Neural cell (in vitro differentiated cells): ENCODE results near the gene DDX19B. TPM values are rescaled to one million over a fixed set of nuclear protein-coding genes. Genes with fewer than 3 reads are reported as not detected.

ENCODE experiments used
- H2AFZ ChIP-seq: fragments of 200-600, 300-800 bp; sonication (generic), shearing (Covaris generic); 2 replicates; pipeline ENCODE4 v1.6.0; 2014; ENCODE audit warnings: low read depth, mild to moderate bottlenecking, antibody characterized with exemption, low read length, moderate library complexity
- H3F3A ChIP-seq: fragments of 200-600 bp; shearing (Covaris generic); 2 replicates; pipeline ENCODE4 v1.6.1; 2016; ENCODE audit warnings: mild to moderate bottlenecking, moderate library complexity, mixed read lengths, antibody characterized with exemption, low read length; ENCODE audit not compliant: insufficient read depth, poor library complexity, severe bottlenecking
- H3K27ac ChIP-seq: fragments of 200-600, 300-800 bp; sonication (generic), shearing (Covaris generic); 2 replicates; pipeline ENCODE4 v1.5.1; 2014; ENCODE audit warnings: mild to moderate bottlenecking, low read length, moderate library complexity
- H3K27me3 ChIP-seq: fragments of 300-800, 200-600 bp; sonication (generic), shearing (Covaris generic); 2 replicates; pipeline ENCODE4 v1.6.0; 2014; ENCODE audit warnings: mild to moderate bottlenecking, low read depth, low read length, moderate library complexity; ENCODE audit not compliant: insufficient read depth
- H3K36me3 ChIP-seq: fragments of 300-800, 200-600 bp; sonication (generic), shearing (Covaris generic); 2 replicates; pipeline ENCODE4 v1.5.1; 2014; ENCODE audit warnings: mild to moderate bottlenecking, antibody characterized with exemption, low read length, moderate library complexity; ENCODE audit not compliant: insufficient read depth
- H3K4me2 ChIP-seq: fragments of 300-800, 200-600 bp; sonication (generic), shearing (Covaris generic); 2 replicates; pipeline ENCODE4 v1.6.0; 2014; ENCODE audit warnings: mild to moderate bottlenecking, low read length
- H3K4me3 ChIP-seq: fragments of 300-800, 200-600 bp; sonication (generic), shearing (Covaris generic); 2 replicates; pipeline ENCODE4 v1.5.1; 2014; ENCODE audit warnings: mild to moderate bottlenecking, low read length, moderate library complexity
- H3K79me2 ChIP-seq: fragments of 200-600 bp; shearing (Covaris generic); replicated peaks from 2 replicates; pipeline ENCODE4 v1.6.0; 2014; ENCODE audit warnings: mild to moderate bottlenecking, low read length, moderate library complexity; ENCODE audit not compliant: insufficient read depth
- H3K9ac ChIP-seq: fragments of 300-800, 200-600 bp; sonication (generic), shearing (Covaris generic); 2 replicates; pipeline ENCODE4 v1.6.1; 2016; ENCODE audit warnings: mild to moderate bottlenecking, low read length, mixed read lengths
- H3K9me2 ChIP-seq: fragments of 200-600 bp; shearing (Covaris generic); 2 replicates; pipeline ENCODE4 v1.6.1; 2016; ENCODE audit warnings: mild to moderate bottlenecking, low read length, mixed read lengths; ENCODE audit not compliant: insufficient read depth
- H3K9me3 ChIP-seq: fragments of 200-600, 300-800 bp; sonication (generic), shearing (Covaris generic); 2 replicates; pipeline ENCODE4 v1.6.1; 2016; ENCODE audit warnings: mild to moderate bottlenecking, mixed run types, low read length, moderate library complexity, mixed read lengths
- H4K20me1 ChIP-seq: fragments of 200-600 bp; shearing (Covaris generic); 2 replicates; pipeline ENCODE4 v1.6.1; 2016; ENCODE audit warnings: mild to moderate bottlenecking, mixed run types; ENCODE audit not compliant: insufficient read depth
- EP300 ChIP-seq: fragments of 450-650 bp; conservative IDR thresholded peaks from 2 replicates; pipeline ENCODE4 v1.6.1; 2014; ENCODE audit warnings: antibody characterized with exemption, mild to moderate bottlenecking, moderate library complexity; ENCODE audit not compliant: poor library complexity, severe bottlenecking
- EZH2 ChIP-seq: fragments of 200-600, 300-800 bp; shearing (Covaris generic), sonication (generic); IDR thresholded peaks from 2 replicates; pipeline ENCODE4 v1.6.1; 2014; ENCODE audit warnings: antibody characterized with exemption, low read length, borderline replicate concordance, mild to moderate bottlenecking; ENCODE audit not compliant: insufficient read depth, poor library complexity, severe bottlenecking
- MXI1 ChIP-seq: fragments of 450-650 bp; conservative IDR thresholded peaks from 2 replicates; pipeline ENCODE4 v1.6.1; 2014; ENCODE audit warnings: antibody characterized with exemption, mild to moderate bottlenecking; ENCODE audit not compliant: poor library complexity, severe bottlenecking
- POLR2AphosphoS5 ChIP-seq: IDR thresholded peaks from 2 replicates; pipeline ENCODE4 v1.6.1; 2012
- RAD21 ChIP-seq: fragments of 450-650 bp; conservative IDR thresholded peaks from 2 replicates; pipeline ENCODE4 v1.6.1; 2014; ENCODE audit warnings: antibody characterized with exemption, mild to moderate bottlenecking, moderate library complexity
- SMC3 ChIP-seq: fragments of 450-650 bp; conservative IDR thresholded peaks from 2 replicates; pipeline ENCODE4 v1.6.1; 2014; ENCODE audit warnings: antibody characterized with exemption, mild to moderate bottlenecking, moderate library complexity; ENCODE audit not compliant: poor library complexity
- TAF1 ChIP-seq: IDR thresholded peaks from 2 replicates; pipeline ENCODE4 v1.6.1; 2012; ENCODE audit warnings: low read depth
- polyA plus RNA-seq: library from polyadenylated mRNA; depleted of rRNA; stranded (reverse); fragments of >200 nt; gene quantifications from 2 replicates; pipeline ENCODE4 v1.2.3, GENCODE V29; 2014
- TF ChIP-seq, protein P1 (sequence below): fragments of 450-650 bp; IDR thresholded peaks from 2 replicates; pipeline ENCODE4 v1.5.1; 2014; ENCODE audit warnings: antibody characterized with exemption, mild to moderate bottlenecking, moderate library complexity; ENCODE audit not compliant: poor library complexity, severe bottlenecking
- TF ChIP-seq, protein P2 (sequence below): IDR thresholded peaks from 2 replicates; pipeline ENCODE4 v1.6.1; 2012; ENCODE audit warnings: borderline replicate concordance

Gene DDX19B
- polyA plus RNA-seq, 1 donor from 2014 or later: 47.8 TPM

DNA sequence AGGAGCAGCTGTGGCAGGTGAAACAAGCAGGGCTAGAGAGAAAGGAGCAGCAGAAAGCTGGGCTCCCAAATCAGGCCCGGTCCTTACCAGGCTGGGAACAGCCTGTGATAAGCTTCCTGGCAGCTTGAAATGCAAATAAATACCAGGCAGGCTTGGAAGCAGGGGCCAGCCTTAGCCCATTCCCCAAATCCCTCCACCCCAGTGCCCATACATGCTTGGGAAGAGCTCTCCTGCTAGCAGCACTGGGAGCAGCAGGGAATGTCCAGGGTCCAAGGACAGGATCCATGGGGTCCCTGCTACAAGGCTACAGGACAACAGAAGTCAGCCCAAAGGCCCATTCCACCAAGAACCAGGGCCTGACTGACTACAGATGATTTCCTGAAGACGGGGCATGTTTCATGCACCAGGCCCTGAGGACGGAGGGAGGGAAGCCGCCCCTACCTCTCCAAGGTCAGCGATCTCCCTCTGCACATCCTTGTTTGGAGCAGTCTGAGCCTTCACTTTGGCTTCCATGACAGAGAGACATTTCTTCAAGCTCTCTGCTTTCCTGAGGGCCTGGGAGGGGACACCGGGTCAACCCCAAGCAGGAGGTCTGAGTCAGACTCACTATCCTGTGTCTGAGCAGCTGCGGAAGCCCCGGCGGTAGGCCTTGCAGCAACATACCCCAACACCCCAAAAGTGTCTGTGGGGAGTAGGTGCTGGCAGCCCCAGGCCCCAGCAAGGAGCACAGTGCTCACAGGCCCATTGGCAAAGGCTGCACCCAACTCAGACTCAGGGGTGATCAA lies 44.6 kb upstream of the DDX19B start:
- no peaks in the 10 kb centered on the region for H3K27me3 ChIP-seq
- no peak overlapping the region for H2AFZ ChIP-seq
- H4K20me1 ChIP-seq: no peaks in the 10 kb centered on the region
- no peak overlapping the region for H3K27ac ChIP-seq
- no peak for TF ChIP-seq POLR2AphosphoS5
- TF ChIP-seq, protein P1, sequence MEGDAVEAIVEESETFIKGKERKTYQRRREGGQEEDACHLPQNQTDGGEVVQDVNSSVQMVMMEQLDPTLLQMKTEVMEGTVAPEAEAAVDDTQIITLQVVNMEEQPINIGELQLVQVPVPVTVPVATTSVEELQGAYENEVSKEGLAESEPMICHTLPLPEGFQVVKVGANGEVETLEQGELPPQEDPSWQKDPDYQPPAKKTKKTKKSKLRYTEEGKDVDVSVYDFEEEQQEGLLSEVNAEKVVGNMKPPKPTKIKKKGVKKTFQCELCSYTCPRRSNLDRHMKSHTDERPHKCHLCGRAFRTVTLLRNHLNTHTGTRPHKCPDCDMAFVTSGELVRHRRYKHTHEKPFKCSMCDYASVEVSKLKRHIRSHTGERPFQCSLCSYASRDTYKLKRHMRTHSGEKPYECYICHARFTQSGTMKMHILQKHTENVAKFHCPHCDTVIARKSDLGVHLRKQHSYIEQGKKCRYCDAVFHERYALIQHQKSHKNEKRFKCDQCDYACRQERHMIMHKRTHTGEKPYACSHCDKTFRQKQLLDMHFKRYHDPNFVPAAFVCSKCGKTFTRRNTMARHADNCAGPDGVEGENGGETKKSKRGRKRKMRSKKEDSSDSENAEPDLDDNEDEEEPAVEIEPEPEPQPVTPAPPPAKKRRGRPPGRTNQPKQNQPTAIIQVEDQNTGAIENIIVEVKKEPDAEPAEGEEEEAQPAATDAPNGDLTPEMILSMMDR: peak; percentile 9
- no peak for TF ChIP-seq EP300
- TF ChIP-seq SMC3: no peak
- TF ChIP-seq, protein P2, sequence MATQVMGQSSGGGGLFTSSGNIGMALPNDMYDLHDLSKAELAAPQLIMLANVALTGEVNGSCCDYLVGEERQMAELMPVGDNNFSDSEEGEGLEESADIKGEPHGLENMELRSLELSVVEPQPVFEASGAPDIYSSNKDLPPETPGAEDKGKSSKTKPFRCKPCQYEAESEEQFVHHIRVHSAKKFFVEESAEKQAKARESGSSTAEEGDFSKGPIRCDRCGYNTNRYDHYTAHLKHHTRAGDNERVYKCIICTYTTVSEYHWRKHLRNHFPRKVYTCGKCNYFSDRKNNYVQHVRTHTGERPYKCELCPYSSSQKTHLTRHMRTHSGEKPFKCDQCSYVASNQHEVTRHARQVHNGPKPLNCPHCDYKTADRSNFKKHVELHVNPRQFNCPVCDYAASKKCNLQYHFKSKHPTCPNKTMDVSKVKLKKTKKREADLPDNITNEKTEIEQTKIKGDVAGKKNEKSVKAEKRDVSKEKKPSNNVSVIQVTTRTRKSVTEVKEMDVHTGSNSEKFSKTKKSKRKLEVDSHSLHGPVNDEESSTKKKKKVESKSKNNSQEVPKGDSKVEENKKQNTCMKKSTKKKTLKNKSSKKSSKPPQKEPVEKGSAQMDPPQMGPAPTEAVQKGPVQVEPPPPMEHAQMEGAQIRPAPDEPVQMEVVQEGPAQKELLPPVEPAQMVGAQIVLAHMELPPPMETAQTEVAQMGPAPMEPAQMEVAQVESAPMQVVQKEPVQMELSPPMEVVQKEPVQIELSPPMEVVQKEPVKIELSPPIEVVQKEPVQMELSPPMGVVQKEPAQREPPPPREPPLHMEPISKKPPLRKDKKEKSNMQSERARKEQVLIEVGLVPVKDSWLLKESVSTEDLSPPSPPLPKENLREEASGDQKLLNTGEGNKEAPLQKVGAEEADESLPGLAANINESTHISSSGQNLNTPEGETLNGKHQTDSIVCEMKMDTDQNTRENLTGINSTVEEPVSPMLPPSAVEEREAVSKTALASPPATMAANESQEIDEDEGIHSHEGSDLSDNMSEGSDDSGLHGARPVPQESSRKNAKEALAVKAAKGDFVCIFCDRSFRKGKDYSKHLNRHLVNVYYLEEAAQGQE: no peak
- no peak for TF ChIP-seq TAF1
- no peak for TF ChIP-seq RAD21
- no peak overlapping the region for H3K4me2 ChIP-seq
- H3F3A ChIP-seq: peaks cover 4% of the 10 kb centered on the region
- peaks cover 8% of the 10 kb centered on the region for H3K79me2 ChIP-seq
- no peak overlapping the region for H3K9ac ChIP-seq
- H3K36me3 ChIP-seq: no peaks in the 10 kb centered on the region
- H3K4me3 ChIP-seq: no peak overlapping the region
- no peaks in the 10 kb centered on the region for H3K9me2 ChIP-seq
- no peaks in the 10 kb centered on the region for H3K9me3 ChIP-seq

DNA sequence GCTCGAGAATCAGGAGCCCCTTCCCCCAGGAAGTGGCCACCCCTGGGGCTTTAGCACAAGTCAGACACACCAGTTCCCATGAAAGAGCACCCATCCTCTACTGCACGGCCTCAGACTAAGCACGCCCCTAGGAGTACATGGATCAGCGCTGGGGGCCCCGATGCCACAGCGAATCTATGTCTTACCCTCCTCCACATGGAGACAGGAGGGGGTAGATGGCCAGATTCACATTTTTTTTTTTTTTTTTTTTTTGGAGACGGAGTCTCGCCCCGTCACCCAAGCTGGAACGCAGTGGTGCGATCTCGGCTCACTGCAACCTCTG lies 44.1 kb upstream of the DDX19B start:
- H2AFZ ChIP-seq: no peak overlapping the region
- no peak overlapping the region for H3K9ac ChIP-seq
- no peaks in the 10 kb centered on the region for H3K27me3 ChIP-seq
- H3K9me2 ChIP-seq: no peaks in the 10 kb centered on the region
- H3K79me2 ChIP-seq: peaks cover 3% of the 10 kb centered on the region
- no peak overlapping the region for H3K4me3 ChIP-seq
- H3K9me3 ChIP-seq: no peaks in the 10 kb centered on the region
- H3K4me2 ChIP-seq: no peak overlapping the region
- TF ChIP-seq SMC3 (no peak), RAD21 (no peak), TAF1 (no peak), EP300 (no peak), MXI1 (no peak), POLR2AphosphoS5 (no peak), EZH2 (no peak)
- TF ChIP-seq, protein P2: no peak
- TF ChIP-seq, protein P1: no peak
- no peaks in the 10 kb centered on the region for H3K36me3 ChIP-seq
- no peaks in the 10 kb centered on the region for H4K20me1 ChIP-seq
- no peak overlapping the region for H3K27ac ChIP-seq
- H3F3A ChIP-seq: peaks cover 4% of the 10 kb centered on the region
